NCI-H510A (cell line): ENCODE data around the gene KIR2DL1.
"Not testable (repeated sequence)": the region's sequence is repeated elsewhere in the genome, so short reads cannot be mapped to it uniquely, and the experiment has no call there.

Experiments used
- DNase-seq: peaks from one replicate; lab custom pipeline; 2025; lab: John Stamatoyannopoulos, UW

Gene KIR2DL1

GRCh38 chr19:54769646-54770045, at the start of gene KIR2DL1:
Gene KIR2DL1, plus strand, starts transcription at chr19:54769793. Its CDS starts 58 bp downstream, at chr19:54769851.
- not testable (repeated sequence) for DNase-seq

GRCh38 chr19:54724142-54724541, 45.5 kb upstream of the KIR2DL1 start, which contains the start of gene KIR3DL3:
Gene KIR3DL3, plus strand, starts transcription at chr19:54724442. Its CDS starts 55 bp downstream, at chr19:54724497.
- no peak for DNase-seq

- DNase-seq, result no peak
Observed at GRCh38 chr19:54724644-54725043, 44.9 kb upstream of the KIR2DL1 start.

GRCh38 chr19:54725321-54725720, 44.3 kb upstream of the KIR2DL1 start:
- no peak for DNase-seq

GRCh38 chr19:54727562-54727961, 42.0 kb upstream of the KIR2DL1 start:
- no peak for DNase-seq

- no peak for DNase-seq
Observed at GRCh38 chr19:54728167-54728566, 41.4 kb upstream of the KIR2DL1 start.

- no peak for DNase-seq
Observed at GRCh38 chr19:54729416-54730188, 40.0 kb upstream of the KIR2DL1 start.

GRCh38 chr19:54731191-54731590, 38.4 kb upstream of the KIR2DL1 start:
- no peak for DNase-seq

- not testable (repeated sequence) for DNase-seq
Observed at GRCh38 chr19:54738306-54738705, 31.3 kb upstream of the KIR2DL1 start, which contains the start of gene KIR2DL3. Gene KIR2DL3, plus strand, starts transcription at chr19:54738513. Its CDS starts 33 bp downstream, at chr19:54738546.

- DNase-seq, result no peak
Observed at GRCh38 chr19:54738715-54739114, 30.9 kb upstream of the KIR2DL1 start.

- DNase-seq, result no peak
Observed at GRCh38 chr19:54739587-54740497, 29.8 kb upstream of the KIR2DL1 start.

GRCh38 chr19:54741950-54742349, 27.6 kb upstream of the KIR2DL1 start:
- DNase-seq, result not testable (repeated sequence)

- not testable (repeated sequence) for DNase-seq
Observed at GRCh38 chr19:54744080-54744479, 25.5 kb upstream of the KIR2DL1 start.

GRCh38 chr19:54747614-54748322, 21.8 kb upstream of the KIR2DL1 start:
- not testable (repeated sequence) for DNase-seq

GRCh38 chr19:54750276-54750675, 19.3 kb upstream of the KIR2DL1 start:
- DNase-seq, result not testable (repeated sequence)

GRCh38 chr19:54756204-54757110, 13.1 kb upstream of the KIR2DL1 start:
- not testable (repeated sequence) for DNase-seq

GRCh38 chr19:54758577-54758976, 11.0 kb upstream of the KIR2DL1 start:
- not testable (repeated sequence) for DNase-seq

- DNase-seq, result not testable (repeated sequence)
Observed at GRCh38 chr19:54764219-54764618, 5.4 kb upstream of the KIR2DL1 start.

- not testable (repeated sequence) for DNase-seq
Observed at GRCh38 chr19:54766464-54766863, 3.1 kb upstream of the KIR2DL1 start.

- not testable (repeated sequence) for DNase-seq
Observed at GRCh38 chr19:54770511-54770910, 918 bp downstream of the KIR2DL1 start.
